Left lung (tissue), 10 donors: ENCODE results near the gene INPP5A. TPM values are rescaled to one million over a fixed set of nuclear protein-coding genes. Genes with fewer than 3 reads are reported as not detected.

ENCODE experiments used
- ATAC-seq: fragments of 200-7000 bp; cut with Tn5 transposase; one replicate; pipeline ENCODE4 v1.9.1; 2020; ENCODE audit warnings: moderate library complexity
- DNase-seq, 4 donors: peaks; one replicate each; pipeline ENCODE4 v3.0.0-alpha.2; 2013 to 2020
- H3K27ac ChIP-seq, 2 donors: fragments of 200-600 bp; sonication (generic) in 1 of 2; one replicate each; pipeline versions ENCODE4 v1.5.0 to v1.8.0; 2020 to 2021
- H3K27me3 ChIP-seq, 2 donors: fragments of 200-600 bp; sonication (generic) in 1 of 2; one replicate each; pipeline versions ENCODE4 v1.5.0 to v1.8.0; 2020 to 2021
- H3K36me3 ChIP-seq, 2 donors: fragments of 200-600 bp; sonication (generic) in 1 of 2; one replicate each; pipeline versions ENCODE4 v1.5.0 to v1.8.0; 2020 to 2021
- H3K4me1 ChIP-seq, 2 donors: fragments of 200-600 bp; one replicate each; pipeline ENCODE4 v1.8.0; 2021
- H3K4me3 ChIP-seq, 2 donors: fragments of 200-600 bp; sonication (generic) in 1 of 2; one replicate each; pipeline versions ENCODE4 v1.5.0 to v1.8.0; 2020 to 2021; ENCODE audit warnings: mild to moderate bottlenecking in 1 of 2
- H3K9me3 ChIP-seq, 2 donors: fragments of 200-600 bp; sonication (generic) in 1 of 2; one replicate each; pipeline versions ENCODE4 v1.5.0 to v1.8.0; 2020 to 2021
- intact Hi-C, 2 donors: fragments of 100-400 bp; cut with DNase I; formaldehyde crosslinking; loops; one replicate each; pipeline versions ENCODE4 v1.11.2 to v1.14.2; 2022
- polyA plus RNA-seq, 6 donors: library from polyadenylated mRNA; unstranded; fragments of 120-200 nt; gene quantifications; one replicate each; pipeline ENCODE4 v1.2.1, GENCODE V29; 2013; ENCODE audit not compliant: insufficient read length in 6 of 6
- total RNA-seq, 2 donors: library from RNA; stranded (reverse); fragmentation: NEBNext Ultra II Directional; extraction: Animal tissue kit (Norgen Biotek cat#: 25700); gene quantifications; one replicate each; pipeline ENCODE4 v1.2.1, GENCODE V29; 2021
- TF ChIP-seq, protein P1 (sequence below), 2 donors: fragments of 200-600 bp; sonication (generic) in 1 of 2; IDR thresholded peaks; one replicate each; pipeline versions ENCODE4 v1.5.0 to v1.8.0; 2021; ENCODE audit warnings: antibody characterized with exemption in 2 of 2
- donor health status: DM: no; HTN: yes; CAD: no.
- donor health status: DM: no; HTN: no; CAD: no.

The INPP5A gene
- total and polyA plus RNA-seq, 8 donors: 32.0 to 44.0 (median 36.8) TPM

DNA sequence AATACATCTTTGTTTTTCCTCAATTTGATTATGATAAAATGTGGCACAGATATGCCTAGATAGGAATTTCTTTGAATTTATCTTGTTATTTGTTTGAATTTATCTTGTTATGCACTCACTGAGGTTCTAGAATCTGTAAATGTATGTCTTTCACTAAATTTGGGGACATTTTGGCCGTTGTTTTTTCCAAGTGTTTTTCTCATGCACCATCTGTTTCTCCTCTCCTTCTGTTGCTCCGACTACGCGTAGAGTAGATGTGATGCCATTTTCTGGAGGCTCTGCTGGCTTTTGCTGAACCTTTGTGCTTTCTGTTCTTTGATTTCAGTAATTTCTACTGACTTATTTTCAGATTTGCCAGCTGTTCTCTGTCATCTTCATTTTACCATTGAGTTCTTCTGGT, 101.9 kb downstream of the INPP5A start:
- H3K36me3 ChIP-seq: no peaks in the 10 kb centered on the region
- intact Hi-C loops: no loop called here
- H3K4me3 ChIP-seq: no peak overlapping the region
- no peaks in the 10 kb centered on the region for H3K9me3 ChIP-seq
- peaks cover 0 to 8% of the 10 kb centered on the region in 2 donors for H3K4me1 ChIP-seq
- ATAC-seq (no peak), DNase-seq (no peak)
- TF ChIP-seq, protein P1, sequence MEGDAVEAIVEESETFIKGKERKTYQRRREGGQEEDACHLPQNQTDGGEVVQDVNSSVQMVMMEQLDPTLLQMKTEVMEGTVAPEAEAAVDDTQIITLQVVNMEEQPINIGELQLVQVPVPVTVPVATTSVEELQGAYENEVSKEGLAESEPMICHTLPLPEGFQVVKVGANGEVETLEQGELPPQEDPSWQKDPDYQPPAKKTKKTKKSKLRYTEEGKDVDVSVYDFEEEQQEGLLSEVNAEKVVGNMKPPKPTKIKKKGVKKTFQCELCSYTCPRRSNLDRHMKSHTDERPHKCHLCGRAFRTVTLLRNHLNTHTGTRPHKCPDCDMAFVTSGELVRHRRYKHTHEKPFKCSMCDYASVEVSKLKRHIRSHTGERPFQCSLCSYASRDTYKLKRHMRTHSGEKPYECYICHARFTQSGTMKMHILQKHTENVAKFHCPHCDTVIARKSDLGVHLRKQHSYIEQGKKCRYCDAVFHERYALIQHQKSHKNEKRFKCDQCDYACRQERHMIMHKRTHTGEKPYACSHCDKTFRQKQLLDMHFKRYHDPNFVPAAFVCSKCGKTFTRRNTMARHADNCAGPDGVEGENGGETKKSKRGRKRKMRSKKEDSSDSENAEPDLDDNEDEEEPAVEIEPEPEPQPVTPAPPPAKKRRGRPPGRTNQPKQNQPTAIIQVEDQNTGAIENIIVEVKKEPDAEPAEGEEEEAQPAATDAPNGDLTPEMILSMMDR (IDR thresholded peaks at IDR 0.05): no peak
- H3K27me3 ChIP-seq: no peaks in the 10 kb centered on the region
- H3K27ac ChIP-seq: no peak overlapping the region

DNA sequence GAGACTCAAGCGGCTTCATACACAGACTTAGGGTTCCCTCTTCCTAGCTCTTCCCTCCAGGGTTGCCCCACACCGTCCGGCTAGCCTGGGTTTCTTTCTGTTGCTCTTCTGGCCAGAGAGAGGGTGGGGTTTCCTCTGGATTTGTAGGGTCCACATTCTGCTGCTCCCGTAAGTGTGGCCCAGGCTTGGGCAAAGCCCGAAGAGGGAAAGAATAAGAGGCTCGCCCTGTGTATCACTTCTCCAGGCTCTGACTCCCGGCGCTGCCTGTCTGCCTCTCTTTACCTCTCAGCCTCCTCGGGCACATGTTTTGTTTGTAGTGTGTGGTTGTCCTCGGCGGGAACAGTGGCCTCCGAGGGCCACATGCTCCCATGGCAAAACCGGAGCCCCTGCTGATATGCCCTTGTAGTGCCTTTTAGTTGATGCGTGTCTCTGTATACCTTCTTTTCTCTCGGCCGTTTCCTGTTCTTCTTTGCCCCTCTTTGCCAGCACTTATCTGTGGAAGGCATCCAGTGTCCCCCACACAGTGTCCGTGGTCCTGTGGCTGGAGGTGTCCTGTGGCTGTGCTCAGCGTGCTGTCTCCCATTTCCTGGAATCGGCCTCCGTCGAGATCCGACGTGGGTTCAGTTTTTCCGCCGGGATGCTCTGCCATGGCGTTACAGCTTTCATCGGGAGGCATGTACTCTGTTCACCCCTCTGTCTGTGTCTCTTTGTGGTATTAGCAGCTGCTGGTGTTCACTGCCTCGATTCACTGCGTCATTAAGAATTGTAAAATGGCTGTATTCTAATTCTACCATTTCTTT, 102.9 kb downstream of the INPP5A start:
- no peaks in the 10 kb centered on the region for H3K9me3 ChIP-seq
- H3K27me3 ChIP-seq: no peaks in the 10 kb centered on the region
- peaks cover 0 to 8% of the 10 kb centered on the region in 2 donors for H3K4me1 ChIP-seq
- H3K4me3 ChIP-seq: no peak overlapping the region
- DNase-seq (peak in 1 of 4 donors; percentile 53), ATAC-seq (no peak)
- no peak overlapping the region for H3K27ac ChIP-seq
- no peaks in the 10 kb centered on the region for H3K36me3 ChIP-seq
- intact Hi-C loops: no loop called here
- TF ChIP-seq, protein P1 (IDR thresholded peaks at IDR 0.05): no peak

DNA sequence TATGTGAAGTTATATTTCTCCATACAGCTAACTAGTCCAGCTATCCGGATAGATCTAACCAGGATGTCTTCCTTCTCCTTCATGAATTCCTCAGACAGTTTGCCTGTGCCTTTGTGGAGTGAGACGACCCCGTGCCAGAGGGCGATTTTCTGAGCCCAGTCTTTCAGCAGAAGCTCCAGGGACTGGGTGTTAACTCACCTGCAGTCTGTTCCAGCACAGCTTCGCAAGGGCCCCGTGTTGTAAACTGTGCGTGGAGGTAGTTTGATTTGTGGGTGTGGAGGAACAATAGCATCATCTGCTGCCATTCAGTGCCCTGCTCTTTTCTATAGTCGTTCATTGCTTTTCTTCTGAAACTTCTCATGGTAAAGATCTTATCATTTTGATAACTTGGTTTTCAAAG, 103.8 kb downstream of the INPP5A start:
- Histone ChIP-seq H3K36me3 (peaks cover 0 to 5% of the 10 kb centered on the region in 2 donors), H3K27me3 (no peaks in the 10 kb centered on the region), H3K9me3 (no peaks in the 10 kb centered on the region), H3K27ac (no peak overlapping the region), H3K4me3 (no peak overlapping the region), H3K4me1 (peaks cover 0 to 8% of the 10 kb centered on the region in 2 donors)
- TF ChIP-seq, protein P1 (IDR thresholded peaks at IDR 0.05): no peak
- DNase-seq (no peak), ATAC-seq (no peak)
- intact Hi-C loops: no loop called here

DNA sequence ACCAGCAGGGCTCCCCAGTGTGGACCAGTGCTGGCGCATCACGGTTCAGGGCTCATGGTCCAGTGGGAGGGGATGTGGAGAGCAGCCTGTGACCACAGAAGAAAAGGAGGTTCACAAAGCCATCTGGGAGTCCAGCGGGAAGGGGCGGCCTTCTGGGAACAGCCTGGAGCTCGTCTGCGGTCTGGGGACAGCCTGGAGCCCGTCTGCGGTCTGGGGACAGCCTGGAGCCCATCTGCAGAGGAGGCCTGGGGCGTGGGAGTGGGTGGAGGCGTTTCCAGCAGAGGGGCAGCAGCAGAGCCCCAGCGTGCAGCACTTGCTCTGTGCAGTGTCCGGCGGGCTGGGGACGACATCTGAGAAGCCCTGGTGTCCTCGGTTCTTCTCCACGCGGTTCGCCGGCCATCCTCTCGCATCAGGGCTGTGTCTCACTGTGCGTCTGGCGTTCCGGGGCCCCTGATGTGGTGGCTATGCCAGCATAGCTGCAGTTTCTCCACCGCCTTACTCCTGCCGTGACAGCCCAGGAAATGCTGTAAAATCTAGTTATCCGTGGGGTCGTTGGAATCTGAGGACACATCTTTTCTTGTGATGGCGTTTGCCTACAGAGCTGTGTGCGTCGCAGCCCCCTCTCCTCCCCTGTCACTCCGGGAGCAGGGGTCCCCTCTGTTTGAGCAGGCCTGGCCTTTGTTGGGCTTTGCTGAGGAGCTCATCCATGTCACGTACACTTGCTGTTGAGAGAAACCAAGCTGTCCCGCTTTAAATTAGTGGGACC, 104.6 kb downstream of the INPP5A start:
- TF ChIP-seq, protein P1 (IDR thresholded peaks at IDR 0.05): no peak
- intact Hi-C loops: no loop called here

DNA sequence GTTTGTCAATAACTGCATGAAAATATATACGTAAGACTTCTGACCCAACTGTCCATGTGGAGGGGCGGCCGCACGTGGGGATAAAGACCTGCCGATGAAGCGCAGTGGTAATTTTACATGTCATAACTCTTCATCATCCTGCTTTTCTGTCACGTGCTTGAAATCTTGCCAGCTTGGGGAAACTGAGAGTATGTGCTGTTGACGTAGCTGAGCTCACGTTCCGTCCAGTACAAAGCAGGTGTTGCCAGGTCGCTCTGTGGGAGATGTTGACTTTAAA, 105.1 kb downstream of the INPP5A start:
- intact Hi-C loops: no loop called here
- no peak for ATAC-seq
- DNase-seq: peak in 1 of 4 donors; percentile 19
- no peak overlapping the region for H3K4me3 ChIP-seq
- H3K36me3 ChIP-seq: peaks cover 0 to 15% of the 10 kb centered on the region in 2 donors
- no peak overlapping the region for H3K27ac ChIP-seq
- no peaks in the 10 kb centered on the region for H3K27me3 ChIP-seq
- peaks cover 0 to 5% of the 10 kb centered on the region in 2 donors for H3K4me1 ChIP-seq
- TF ChIP-seq, protein P1 (IDR thresholded peaks at IDR 0.05): no peak
- no peaks in the 10 kb centered on the region for H3K9me3 ChIP-seq

More for the DNA sequence above, 104.6 kb downstream of the INPP5A start:
- Histone ChIP-seq H3K9me3 (no peaks in the 10 kb centered on the region), H3K4me3 (no peak overlapping the region), H3K4me1 (peaks cover 0 to 8% of the 10 kb centered on the region in 2 donors), H3K36me3 (peaks cover 0 to 11% of the 10 kb centered on the region in 2 donors), H3K27ac (no peak overlapping the region), H3K27me3 (no peaks in the 10 kb centered on the region)
- ATAC-seq (no peak), DNase-seq (peak in 2 of 4 donors; percentile 26 to 77)
